H1 (cell line): ENCODE measurements around the gene FPGS. TPM values are rescaled to one million over a fixed set of nuclear protein-coding genes. Genes with fewer than 3 reads are reported as not detected.

Experiments used
- CTCF ChIA-PET: fragments of 300-600 bp; sonication (Branson Sonifier 250); formaldehyde crosslinking; loops from one replicate; lab custom pipeline; 2021; ENCODE audit not compliant: partially characterized antibody; lab: Charles Lee
- POLR2A ChIA-PET: fragments of 300-600 bp; sonication (Branson Sonifier 250); formaldehyde crosslinking; loops from one replicate; lab custom pipeline; 2021; ENCODE audit warnings: inconsistent platforms; ENCODE audit not compliant: partially characterized antibody; lab: Charles Lee
- DNase-seq, 2 experiments: peaks; one replicate each; pipeline versions ENCODE4 v3.0.0 to v3.0.0-alpha.2; 2010 to 2022; ENCODE audit warnings: low spot score in 2 of 2, low read depth in 1 of 2, mixed read lengths in 1 of 2
- FAIRE-seq: peaks from 2 replicates; lab custom pipeline; 2011; peaks lifted over from hg19 to GRCh38; lab: Jason Lieb, UNC
- H2AFZ ChIP-seq: 2 replicates; pipeline ENCODE4 v1.8.1; 2012; ENCODE audit warnings: low read length, inconsistent platforms
- H2AK5ac ChIP-seq: 2 replicates; pipeline ENCODE4 v1.6.1; 2013; ENCODE audit warnings: low read depth, low read length
- H2BK120ac ChIP-seq: replicated peaks from 2 replicates; pipeline ENCODE3; 2013; ENCODE audit warnings: low read depth, low read length, inconsistent platforms
- H2BK12ac ChIP-seq: 2 replicates; pipeline ENCODE4 v1.6.1; 2013; ENCODE audit warnings: low read depth, low read length
- H2BK15ac ChIP-seq: 2 replicates; pipeline ENCODE4 v1.6.1; 2013; ENCODE audit warnings: low read length
- H2BK20ac ChIP-seq: 2 replicates; pipeline ENCODE4 v1.6.1; 2013; ENCODE audit warnings: low read length
- H2BK5ac ChIP-seq: 2 replicates; pipeline ENCODE4 v1.6.1; 2013; ENCODE audit warnings: low read depth, low read length
- H3K14ac ChIP-seq: 2 replicates; pipeline ENCODE4 v1.6.1; 2013; ENCODE audit warnings: inconsistent platforms; ENCODE audit not compliant: insufficient read length
- H3K18ac ChIP-seq: 2 replicates; pipeline ENCODE4 v1.6.1; 2013; ENCODE audit warnings: low read length; ENCODE audit errors: extremely low read depth
- H3K23ac ChIP-seq: 2 replicates; pipeline ENCODE4 v1.6.1; 2013; ENCODE audit warnings: inconsistent platforms; ENCODE audit not compliant: insufficient read length
- H3K23me2 ChIP-seq: 2 replicates; pipeline ENCODE4 v1.6.1; 2013; ENCODE audit warnings: low read depth, low read length
- H3K27ac ChIP-seq: 2 replicates; pipeline ENCODE4 v1.6.1; 2011; ENCODE audit warnings: low read depth, low read length, inconsistent platforms
- H3K27me3 ChIP-seq, 4 experiments: replicated peaks in 1 of 4; 1 replicate in 1 of 4; 2 replicates in 3 of 4; pipeline versions ENCODE4 v1.6.1 to v1.8.1; 2011 to 2013; ENCODE audit warnings: low read length in 3 of 4, mild to moderate bottlenecking in 3 of 4, inconsistent platforms in 2 of 4, mixed read lengths in 2 of 4, moderate library complexity in 1 of 4; ENCODE audit not compliant: control insufficient read depth in 3 of 4, insufficient read depth in 3 of 4; ENCODE audit errors: extremely low read depth in 1 of 4
- H3K36me3 ChIP-seq, 4 experiments: 2 replicates each; pipeline versions ENCODE4 v1.6.1 to v1.8.1; 2011 to 2013; ENCODE audit warnings: mild to moderate bottlenecking in 4 of 4, low read length in 3 of 4, moderate library complexity in 2 of 4, control low read depth in 1 of 4, inconsistent platforms in 1 of 4; ENCODE audit not compliant: insufficient read depth in 4 of 4, control insufficient read depth in 2 of 4
- H3K4ac ChIP-seq: replicated peaks from 2 replicates; pipeline ENCODE3; 2013; ENCODE audit warnings: low read length, low read depth, mixed read lengths, inconsistent platforms; ENCODE audit not compliant: insufficient read length
- H3K4me1 ChIP-seq, 4 experiments: replicated peaks in 1 of 4; 1 replicate in 1 of 4; 2 replicates in 3 of 4; pipeline versions ENCODE4 v1.6.1 to v1.8.1; 2011 to 2013; ENCODE audit warnings: low read length in 3 of 4, inconsistent platforms in 2 of 4, mixed read lengths in 1 of 4; ENCODE audit not compliant: insufficient read depth in 4 of 4, control insufficient read depth in 3 of 4
- H3K4me2 ChIP-seq, 2 experiments: 2 replicates each; pipeline versions ENCODE4 v1.6.1 to v1.8.1; 2011 to 2013; ENCODE audit warnings: low read depth in 2 of 2, low read length in 2 of 2, control low read depth in 1 of 2, inconsistent platforms in 1 of 2, mild to moderate bottlenecking in 1 of 2; ENCODE audit not compliant: insufficient read depth in 1 of 2
- H3K4me3 ChIP-seq, 4 experiments: fragments of 200-600, 300-600 bp in 1 of 4; sonication (generic), shearing (Covaris generic), sonication (Bioruptor Twin) in 1 of 4; 2 replicates each; pipeline versions ENCODE4 v1.5.1 to v1.8.1; 2011 to 2016; ENCODE audit warnings: low read length in 4 of 4, low read depth in 3 of 4, control low read depth in 2 of 4, inconsistent platforms in 2 of 4, mild to moderate bottlenecking in 2 of 4, mixed read lengths in 1 of 4, moderate library complexity in 1 of 4; ENCODE audit not compliant: insufficient read depth in 2 of 4; ENCODE audit errors: extremely low read depth in 1 of 4
- H3K56ac ChIP-seq: replicated peaks from 2 replicates; pipeline ENCODE3; 2013; ENCODE audit warnings: low read depth, mild to moderate bottlenecking, mixed read lengths, low read length, inconsistent platforms; ENCODE audit not compliant: insufficient read length
- H3K79me1 ChIP-seq: 2 replicates; pipeline ENCODE4 v1.6.1; 2013; ENCODE audit warnings: low read depth, low read length, control low read depth
- H3K79me2 ChIP-seq, 2 experiments: 2 replicates each; pipeline versions ENCODE4 v1.6.1 to v1.8.1; 2012 to 2013; ENCODE audit warnings: low read length in 2 of 2, mild to moderate bottlenecking in 2 of 2, inconsistent platforms in 1 of 2; ENCODE audit not compliant: insufficient read depth in 2 of 2, control insufficient read depth in 1 of 2
- H3K9ac ChIP-seq, 4 experiments: replicated peaks in 1 of 4; 1 replicate in 1 of 4; 2 replicates in 3 of 4; pipeline versions ENCODE4 v1.6.1 to v1.8.1; 2011 to 2013; ENCODE audit warnings: low read depth in 3 of 4, low read length in 3 of 4, control low read depth in 2 of 4, mild to moderate bottlenecking in 2 of 4, moderate library complexity in 2 of 4, inconsistent platforms in 1 of 4; ENCODE audit errors: extremely low read depth in 1 of 4
- H3K9me3 ChIP-seq, 2 experiments: 2 replicates each; pipeline versions ENCODE4 v1.6.1 to v1.8.1; 2012 to 2013; ENCODE audit warnings: mild to moderate bottlenecking in 2 of 2, moderate library complexity in 2 of 2, control low read depth in 1 of 2, inconsistent platforms in 1 of 2, low read depth in 1 of 2, low read length in 1 of 2, mixed read lengths in 1 of 2; ENCODE audit not compliant: insufficient read depth in 2 of 2
- H4K20me1 ChIP-seq, 2 experiments: replicated peaks in 1 of 2; 2 replicates each; pipeline versions ENCODE3 to v1.8.1; 2011 to 2013; ENCODE audit warnings: inconsistent platforms in 2 of 2, low read length in 2 of 2, mild to moderate bottlenecking in 1 of 2; ENCODE audit not compliant: insufficient read depth in 2 of 2, control insufficient read depth in 1 of 2
- H4K5ac ChIP-seq: 2 replicates; pipeline ENCODE4 v1.6.1; 2013; ENCODE audit warnings: low read length, low read depth, mixed read lengths, inconsistent platforms; ENCODE audit not compliant: insufficient read length
- H4K8ac ChIP-seq: 2 replicates; pipeline ENCODE4 v1.8.0; 2013; ENCODE audit warnings: mild to moderate bottlenecking, moderate library complexity, low read length, inconsistent platforms; ENCODE audit not compliant: insufficient read depth; ENCODE audit errors: extremely low read depth
- H4K91ac ChIP-seq: replicated peaks from 2 replicates; pipeline ENCODE3; 2013; ENCODE audit warnings: low read length, mixed read lengths, inconsistent platforms; ENCODE audit not compliant: insufficient read length
- BCL11A ChIP-seq, 2 experiments: IDR thresholded peaks; one replicate each; pipeline ENCODE4 v1.6.1; 2011; ENCODE audit warnings: low read depth in 2 of 2, low read length in 2 of 2, mild to moderate bottlenecking in 2 of 2
- EZH2 ChIP-seq: fragments of 200-600 bp; sonication (generic); IDR thresholded peaks from 2 replicates; pipeline ENCODE4 v1.7.1; 2012; ENCODE audit warnings: low read depth, mild to moderate bottlenecking, moderate library complexity, low read length, inconsistent platforms; ENCODE audit not compliant: severe bottlenecking
- GABPA ChIP-seq: IDR thresholded peaks from 2 replicates; pipeline ENCODE4 v1.6.1; 2011; ENCODE audit warnings: mild to moderate bottlenecking, low read length, moderate library complexity, borderline replicate concordance; ENCODE audit not compliant: insufficient read depth
- KDM4A ChIP-seq: IDR thresholded peaks from one replicate; pipeline ENCODE4 v1.7.1; 2012; ENCODE audit warnings: low read depth, mild to moderate bottlenecking, moderate library complexity, low read length, inconsistent platforms; ENCODE audit not compliant: severe bottlenecking
- NRF1 ChIP-seq: IDR thresholded peaks from 2 replicates; pipeline ENCODE4 v1.6.1; 2011; ENCODE audit warnings: mild to moderate bottlenecking, low read depth, low read length, improper control_type of control experiment
- POLR2AphosphoS5 ChIP-seq: IDR thresholded peaks from 2 replicates; pipeline ENCODE4 v1.6.1; 2011; ENCODE audit warnings: low read depth, low read length
- POU5F1 ChIP-seq: IDR thresholded peaks from 2 replicates; pipeline ENCODE4 v1.6.1; 2011; ENCODE audit warnings: low read depth, mild to moderate bottlenecking, low read length, moderate library complexity
- SIX5 ChIP-seq: IDR thresholded peaks from 2 replicates; pipeline ENCODE4 v1.6.1; 2011; ENCODE audit warnings: mild to moderate bottlenecking, low read depth, low read length
- SP1 ChIP-seq: IDR thresholded peaks from 2 replicates; pipeline ENCODE4 v1.6.1; 2011; ENCODE audit warnings: low read depth, low read length
- SP4 ChIP-seq: IDR thresholded peaks from 2 replicates; pipeline ENCODE4 v1.6.1; 2012; ENCODE audit warnings: low read length, inconsistent platforms
- YY1 ChIP-seq: IDR thresholded peaks from 2 replicates; pipeline ENCODE4 v1.6.1; 2011; ENCODE audit warnings: low read depth, mild to moderate bottlenecking, low read length
- WGBS, 2 experiments: shearing (Covaris generic) in 1 of 2; methylation state at CpG; one replicate each; pipeline versions ENCODE4 v1.1.6 to v1.1.7; 2013 to 2015; ENCODE audit warnings: low lambda C conversion rate in 2 of 2, mixed read lengths in 2 of 2, inconsistent platforms in 1 of 2, low coverage in 1 of 2, missing lambda C conversion rate in 1 of 2; ENCODE audit not compliant: insufficient replicate concordance in 2 of 2, insufficient coverage in 1 of 2, insufficient read length in 1 of 2; ENCODE audit errors: extremely low coverage in 1 of 2, missing lambda C conversion rate in 1 of 2; 5-methylcytosine and 5-hydroxymethylcytosine counted together
- polyA plus RNA-seq, 7 experiments: library from polyadenylated mRNA; depleted of rRNA in 3 of 7; stranded (reverse) in 5 of 7; unstranded in 2 of 7; fragments of >200 nt in 5 of 7; fragments of 200-250 nt in 2 of 7; gene quantifications; 1 replicate in 5 of 7; 2 replicates in 1 of 7; 4 replicates in 1 of 7; pipeline versions ENCODE4 v1.2.1 to v1.2.3, GENCODE V29; 2011 to 2013; ENCODE audit warnings: missing spikeins in 2 of 7, mixed read lengths in 2 of 7
- total RNA-seq: library from RNA; stranded (reverse); fragmentation: NEBNext Ultra II Directional; extraction: Animal tissue kit (Norgen Biotek cat#: 25700); gene quantifications from 2 replicates; pipeline ENCODE4 v1.2.1, GENCODE V29; 2021

The FPGS gene
- total and polyA plus RNA-seq, 2 of the 8 experiments (the other 6 are each of a cell fraction or from before 2014, with no cell fraction given), result 62.4 to 83.0 TPM

- ChIA-PET POLR2A (interaction anchor here (0.7 to 10.2 kb wide), 18 partner anchors 9 to 177 kb away, joined by 3 to 140 read pairs (median 4); partner anchors contain the start of gene FPGS), CTCF (interaction anchor here (0.5 to 16.2 kb wide), 34 partner anchors 9 to 553 kb away, joined by 3 to 227 read pairs (median 4); partner anchors contain the start of genes FPGS, ST6GALNAC4 and TOR2A)
- WGBS, 2 experiments, result 4% methylated on average over 27 of the region's 123 CpGs; no CpG with 5 or more reads in 1 of the 2 experiments
- no peaks in the 10 kb centered on the region for H3K9me3 ChIP-seq
- H3K14ac ChIP-seq, result no peak overlapping the region
- no peak overlapping the region for H2AFZ ChIP-seq
- no peak overlapping the region for H2BK15ac ChIP-seq
- H3K27ac ChIP-seq, result peak overlapping the region; percentile 62; the same call in 1 of the 2 replicates
- H3K4me3 ChIP-seq, result peak overlapping the region; percentile 43 to 100 (median 57)
- peaks cover 26 to 32% (median 31%) of the 10 kb centered on the region in 4 experiments for H3K36me3 ChIP-seq
- no peak overlapping the region for H2BK120ac ChIP-seq
- FAIRE-seq (no peak), DNase-seq (peak in 1 of 2 experiments; percentile 95)
- no peak overlapping the region for H4K91ac ChIP-seq
- H4K8ac ChIP-seq, result no peak overlapping the region; the same call in 1 of the 2 replicates
- H3K18ac ChIP-seq, result peak overlapping the region; percentile 90; the same call in 1 of the 2 replicates
- peak overlapping the region in 1 of 2 experiments; percentile 66; a peak in 3 of 4 replicates for H3K4me2 ChIP-seq
- no peak overlapping the region for H2BK12ac ChIP-seq
- peaks cover 0 to 6% (median 3%) of the 10 kb centered on the region in 4 experiments; a peak in 4 of 7 replicates for H3K4me1 ChIP-seq
- H3K23me2 ChIP-seq, result no peaks in the 10 kb centered on the region
- peak overlapping the region; percentile 60 for H2BK5ac ChIP-seq
- H2AK5ac ChIP-seq, result no peak overlapping the region
- no peak overlapping the region for H3K56ac ChIP-seq
- H2BK20ac ChIP-seq, result no peak overlapping the region
- H3K79me2 ChIP-seq, result peaks cover 3 to 34% of the 10 kb centered on the region in 2 experiments; a peak in 2 of 4 replicates
- H3K23ac ChIP-seq, result no peak overlapping the region
- H3K4ac ChIP-seq, result no peak overlapping the region
- no peaks in the 10 kb centered on the region for H3K27me3 ChIP-seq
- H4K20me1 ChIP-seq, result peaks cover 19 to 27% of the 10 kb centered on the region in 2 experiments
- H4K5ac ChIP-seq, result peak overlapping the region; percentile 84
- H3K79me1 ChIP-seq, result peaks cover 10% of the 10 kb centered on the region
- H3K9ac ChIP-seq, result peak overlapping the region in 2 of 4 experiments; percentile 32 to 73; a peak in 1 of 7 replicates
- no peak for TF ChIP-seq BCL11A (IDR thresholded peaks at IDR 0.05; ENCODE audit: low read depth in 2 of 2, low read length in 2 of 2)
- 0 out of 2 replicates have a peak, but pooled peaks have one; percentile 45 for TF ChIP-seq SP4
- no peak for TF ChIP-seq GABPA
- no peak for TF ChIP-seq SIX5
- no peak for TF ChIP-seq POU5F1
- TF ChIP-seq SP1, result no peak
- no peak for TF ChIP-seq EZH2
- TF ChIP-seq NRF1, result no peak
- no peak for TF ChIP-seq POLR2AphosphoS5
- no peak for TF ChIP-seq YY1
- TF ChIP-seq KDM4A, result peak; percentile 49
These were observed 17.4 kb upstream of the FPGS start for GRCh38 chr9:127785023-127785932.
